Urinary bladder (tissue), 4 donors: ENCODE measurements around the gene PODNL1. TPM values are rescaled to one million over a fixed set of nuclear protein-coding genes. Genes with fewer than 3 reads are reported as not detected.
"Not testable (repeated sequence)": the region's sequence is repeated elsewhere in the genome, so short reads cannot be mapped to it uniquely, and the experiment has no call there.

Experiments used
- DNase-seq: peaks from one replicate; pipeline ENCODE4 v3.0.0-alpha.2; 2015; ENCODE audit errors: extremely low spot score
- H3K27ac ChIP-seq: one replicate; pipeline ENCODE4 v1.5.1; 2013; ENCODE audit warnings: low read depth, mild to moderate bottlenecking, moderate library complexity
- H3K36me3 ChIP-seq: one replicate; pipeline ENCODE4 v1.6.1; 2013; ENCODE audit warnings: mild to moderate bottlenecking, moderate library complexity; ENCODE audit not compliant: insufficient read depth
- H3K4me1 ChIP-seq: one replicate; pipeline ENCODE4 v1.6.1; 2013; ENCODE audit warnings: mild to moderate bottlenecking, moderate library complexity; ENCODE audit not compliant: insufficient read depth
- H3K4me3 ChIP-seq: one replicate; pipeline ENCODE4 v1.5.1; 2013; ENCODE audit warnings: low read depth, low read length
- WGBS: extraction: QIAGEN DNeasy Blood & Tissue Kit; methylation state at CpG from one replicate; pipeline ENCODE4 v1.1.7; 2013; 5-methylcytosine and 5-hydroxymethylcytosine counted together
- polyA plus RNA-seq: library from polyadenylated mRNA; stranded (reverse); fragments of 200-250 nt; gene quantifications from one replicate; pipeline ENCODE4 v1.2.3, GENCODE V29; 2013
- total RNA-seq: library from RNA; depleted of rRNA; stranded (reverse); fragments of >200 nt; gene quantifications from one replicate; pipeline ENCODE4 v1.2.3, GENCODE V29; 2014
- donor health status: healthy with polysubstance abuse.
- donor health status: healthy.

The PODNL1 gene
- total and polyA plus RNA-seq, 2 donors: 0.21 to 2.4 TPM

GRCh38 chr19:13967206-13967605 is 29.0 kb upstream of the PODNL1 start:
- H3K36me3 ChIP-seq: peaks cover 15% of the 10 kb centered on the region
- not testable (repeated sequence) for H3K4me1 ChIP-seq, H3K27ac ChIP-seq, DNase-seq, H3K4me3 ChIP-seq
- WGBS: 96% methylated on average over 8 of the region's 8 CpGs

GRCh38 chr19:13966684-13967128 is 28.5 kb upstream of the PODNL1 start:
- no peak for DNase-seq
- H3K4me1 ChIP-seq: no peaks in the 10 kb centered on the region

GRCh38 chr19:13965926-13966683 is 27.9 kb upstream of the PODNL1 start:
- DNase-seq: no peak
- 93% methylated on average over 20 of the region's 20 CpGs for WGBS
- Histone ChIP-seq H3K4me3 (no peak overlapping the region), H3K27ac (no peak overlapping the region), H3K4me1 (no peaks in the 10 kb centered on the region), H3K36me3 (peaks cover 15% of the 10 kb centered on the region)

More at GRCh38 chr19:13966684-13967128, 28.5 kb upstream of the PODNL1 start:
- no peak overlapping the region for H3K27ac ChIP-seq
- no peak overlapping the region for H3K4me3 ChIP-seq
- peaks cover 15% of the 10 kb centered on the region for H3K36me3 ChIP-seq
- 95% methylated on average over 14 of the region's 14 CpGs for WGBS

GRCh38 chr19:13965377-13965896 is 27.2 kb upstream of the PODNL1 start:
- H3K27ac ChIP-seq: no peak overlapping the region
- no peaks in the 10 kb centered on the region for H3K4me1 ChIP-seq
- DNase-seq: no peak
- H3K4me3 ChIP-seq: no peak overlapping the region
- 93% methylated on average over 24 of the region's 24 CpGs for WGBS
- H3K36me3 ChIP-seq: peaks cover 15% of the 10 kb centered on the region

- H3K4me3 ChIP-seq: no peak overlapping the region
- H3K27ac ChIP-seq: no peak overlapping the region
- no peak for DNase-seq
- no peaks in the 10 kb centered on the region for H3K4me1 ChIP-seq
- peaks cover 13% of the 10 kb centered on the region for H3K36me3 ChIP-seq
- 92% methylated on average over 5 of the region's 5 CpGs for WGBS
Observed at GRCh38 chr19:13964776-13965175, 26.6 kb upstream of the PODNL1 start.

GRCh38 chr19:13963603-13964105 is 25.4 kb upstream of the PODNL1 start:
- no peak for DNase-seq
- Histone ChIP-seq H3K36me3 (peaks cover 13% of the 10 kb centered on the region), H3K27ac (no peak overlapping the region), H3K4me3 (no peak overlapping the region), H3K4me1 (no peaks in the 10 kb centered on the region)
- 82% methylated on average over 48 of the region's 48 CpGs for WGBS

GRCh38 chr19:13962699-13963602 is 24.7 kb upstream of the PODNL1 start:
- H3K4me1 ChIP-seq: no peaks in the 10 kb centered on the region
- peaks cover 10% of the 10 kb centered on the region for H3K36me3 ChIP-seq

GRCh38 chr19:13961826-13962698 is 23.8 kb upstream of the PODNL1 start:
- DNase-seq: no peak
- WGBS: 54% methylated on average over 55 of the region's 55 CpGs
- Histone ChIP-seq H3K36me3 (peaks cover 10% of the 10 kb centered on the region), H3K4me1 (no peaks in the 10 kb centered on the region), H3K27ac (no peak overlapping the region), H3K4me3 (peak overlapping the region; percentile 20)

More at GRCh38 chr19:13962699-13963602, 24.7 kb upstream of the PODNL1 start:
- Histone ChIP-seq H3K27ac (peak overlapping the region; percentile 31), H3K4me3 (peak overlapping the region; percentile 20)
- WGBS: 34% methylated on average over 89 of the region's 89 CpGs
- DNase-seq: no peak

- peaks cover 9% of the 10 kb centered on the region for H3K36me3 ChIP-seq
- no peak overlapping the region for H3K27ac ChIP-seq
- WGBS: 90% methylated on average over 39 of the region's 39 CpGs
- no peaks in the 10 kb centered on the region for H3K4me1 ChIP-seq
- DNase-seq: no peak
- H3K4me3 ChIP-seq: no peak overlapping the region
Observed at GRCh38 chr19:13960863-13961784, 22.9 kb upstream of the PODNL1 start.

- no peak for DNase-seq
- Histone ChIP-seq H3K27ac (no peak overlapping the region), H3K4me1 (no peaks in the 10 kb centered on the region), H3K36me3 (peaks cover 6% of the 10 kb centered on the region), H3K4me3 (no peak overlapping the region)
- 88% methylated on average over 27 of the region's 27 CpGs for WGBS
Observed at GRCh38 chr19:13959962-13960862, 22.0 kb upstream of the PODNL1 start.

GRCh38 chr19:13959141-13959961 is 21.1 kb upstream of the PODNL1 start:
- 88% methylated on average over 41 of the region's 41 CpGs for whole genome bisulfite sequencing
- H3K4me1 ChIP-seq: no peaks in the 10 kb centered on the region
- DNase-seq: no peak
- H3K4me3 ChIP-seq: no peak overlapping the region
- H3K27ac ChIP-seq: no peak overlapping the region
- H3K36me3 ChIP-seq: peaks cover 5% of the 10 kb centered on the region
